Cardiac muscle cell (in vitro differentiated cells and primary cell): ENCODE data around the gene TTLL6. TPM values are rescaled to one million over a fixed set of nuclear protein-coding genes. Genes with fewer than 3 reads are reported as not detected.

Experiments
- DNase-seq, 2 donors: peaks; one replicate each; pipeline versions ENCODE4 v3.0.0 to v3.0.0-alpha.2; 2010 to 2017; ENCODE audit warnings: low read depth in 1 of 2, low spot score in 1 of 2
- H3K27ac ChIP-seq: fragments of 200-600 bp; sonication (generic); 2 replicates; pipeline ENCODE4 v1.5.1; 2016
- H3K27me3 ChIP-seq: fragments of 200-600 bp; sonication (generic); 2 replicates; pipeline ENCODE4 v1.6.0; 2016; ENCODE audit warnings: control low read depth
- H3K36me3 ChIP-seq: fragments of 200-600 bp; sonication (generic); 2 replicates; pipeline ENCODE4 v1.5.1; 2016; ENCODE audit warnings: control low read depth
- H3K4me1 ChIP-seq: fragments of 200-600 bp; sonication (generic); 2 replicates; pipeline ENCODE4 v1.8.1; 2017; ENCODE audit warnings: low read depth, mild to moderate bottlenecking, mixed run types
- H3K4me3 ChIP-seq: fragments of 200-600 bp; sonication (generic); 2 replicates; pipeline ENCODE4 v1.5.1; 2016; ENCODE audit warnings: mild to moderate bottlenecking
- H3K9me3 ChIP-seq: fragments of 200-600 bp; sonication (generic); 2 replicates; pipeline ENCODE4 v1.5.1; 2017; ENCODE audit warnings: low read depth, mild to moderate bottlenecking, control low read depth
- CTCF ChIP-seq: IDR thresholded peaks from 2 replicates; pipeline ENCODE4 v1.5.1; 2012; ENCODE audit warnings: low read depth, mild to moderate bottlenecking, low read length
- polyA plus RNA-seq: library from polyadenylated mRNA; unstranded; fragments of >200 nt; fragmentation: Nextera tagmentation; extraction: Ambion mirVana; gene quantifications from 2 replicates; pipeline ENCODE4 v1.2.1, GENCODE V29; 2016
- total RNA-seq: library from RNA; depleted of rRNA; stranded (reverse); fragments of >200 nt; gene quantifications from 2 replicates; pipeline ENCODE4 v1.2.3, GENCODE V29; 2016

Gene TTLL6
- total and polyA plus RNA-seq, 2 experiments from 2014 or later: 0.03 TPM; not detected in 1

GRCh38 chr17:48737330-48738043 lies 79.5 kb downstream of the TTLL6 start:
- Histone ChIP-seq H3K4me1 (no peaks in the 10 kb centered on the region), H3K4me3 (no peak overlapping the region), H3K27me3 (peaks cover 100% of the 10 kb centered on the region), H3K9me3 (no peaks in the 10 kb centered on the region), H3K36me3 (no peaks in the 10 kb centered on the region), H3K27ac (no peak overlapping the region)
- TF ChIP-seq CTCF: no peak
- DNase-seq: no peak

GRCh38 chr17:48735062-48735351 lies 82.0 kb downstream of the TTLL6 start:
- no peak overlapping the region for H3K4me3 ChIP-seq
- H3K27me3 ChIP-seq: peaks cover 100% of the 10 kb centered on the region
- TF ChIP-seq CTCF: no peak
- no peaks in the 10 kb centered on the region for H3K36me3 ChIP-seq
- no peak for DNase-seq
- no peaks in the 10 kb centered on the region for H3K4me1 ChIP-seq
- no peak overlapping the region for H3K27ac ChIP-seq
- no peaks in the 10 kb centered on the region for H3K9me3 ChIP-seq

GRCh38 chr17:48734333-48735061 lies 82.5 kb downstream of the TTLL6 start:
- Histone ChIP-seq H3K27ac (no peak overlapping the region), H3K4me1 (no peaks in the 10 kb centered on the region), H3K4me3 (no peak overlapping the region), H3K27me3 (peaks cover 100% of the 10 kb centered on the region), H3K36me3 (no peaks in the 10 kb centered on the region), H3K9me3 (no peaks in the 10 kb centered on the region)
- no peak for DNase-seq
- no peak for TF ChIP-seq CTCF

GRCh38 chr17:48733632-48734328 lies 83.2 kb downstream of the TTLL6 start:
- DNase-seq: no peak
- no peak overlapping the region for H3K4me3 ChIP-seq
- H3K27ac ChIP-seq: no peak overlapping the region

More at GRCh38 chr17:48733632-48734328, 83.2 kb downstream of the TTLL6 start:
- Histone ChIP-seq H3K36me3 (no peaks in the 10 kb centered on the region), H3K27me3 (peaks cover 100% of the 10 kb centered on the region), H3K9me3 (no peaks in the 10 kb centered on the region), H3K4me1 (peaks cover 4% of the 10 kb centered on the region)
- no peak for TF ChIP-seq CTCF
